Progenitor cell of endocrine pancreas (in vitro differentiated cells): ENCODE measurements around the gene TSHZ3. TPM values are rescaled to one million over a fixed set of nuclear protein-coding genes. Genes with fewer than 3 reads are reported as not detected.
A peak's percentile ranks its signal among the peaks of the same experiment; 100 is the strongest.

Experiments used
- DNase-seq: peaks from one replicate; pipeline ENCODE4 v3.0.0; 2021; ENCODE audit warnings: low spot score; ENCODE audit not compliant: unreplicated experiment
- H3K27ac Mint-ChIP-seq: 2 replicates; pipeline ENCODE4 v1.8.0; 2021; ENCODE audit warnings: mild to moderate bottlenecking, moderate library complexity, mixed read lengths
- H3K27me3 Mint-ChIP-seq: 2 replicates; pipeline ENCODE4 v1.8.0; 2021; ENCODE audit warnings: mixed read lengths
- H3K36me3 Mint-ChIP-seq: 2 replicates; pipeline ENCODE4 v1.8.0; 2022; ENCODE audit warnings: mixed read lengths; ENCODE audit not compliant: insufficient read depth
- H3K4me1 Mint-ChIP-seq: 2 replicates; pipeline ENCODE4 v1.8.0; 2021; ENCODE audit warnings: low read depth, mixed read lengths
- H3K4me3 Mint-ChIP-seq: 2 replicates; pipeline ENCODE4 v1.8.0; 2021; ENCODE audit warnings: low read depth, mild to moderate bottlenecking, moderate library complexity, mixed read lengths
- H3K9me3 Mint-ChIP-seq: 2 replicates; pipeline ENCODE4 v1.8.0; 2021; ENCODE audit warnings: low read depth, mixed read lengths
- CTCF ChIP-seq: fragments of 200-600 bp; sonication (generic); IDR thresholded peaks from one replicate; pipeline ENCODE4 v1.5.0; 2021; ENCODE audit warnings: antibody characterized with exemption, mild to moderate bottlenecking; ENCODE audit not compliant: unreplicated experiment
- total RNA-seq: library from RNA; stranded (reverse); gene quantifications from 2 replicates; pipeline ENCODE4 v1.2.1, GENCODE V29; 2021

The TSHZ3 gene
- total RNA-seq, 1 donor from 2014 or later = 15.5 TPM

GRCh38 chr19:31330237-31330636, 19.0 kb downstream of the TSHZ3 start:
- Mint-ChIP-seq H3K36me3 (peaks cover under 1% of the 10 kb centered on the region), H3K27me3 (no peaks in the 10 kb centered on the region), H3K4me1 (peaks cover 31% of the 10 kb centered on the region), H3K27ac (peak overlapping the region; percentile 24), H3K4me3 (no peak overlapping the region), H3K9me3 (no peaks in the 10 kb centered on the region)
- TF ChIP-seq CTCF = no peak
- no peak for DNase-seq

- Mint-ChIP-seq H3K4me1 (peaks cover 27% of the 10 kb centered on the region), H3K36me3 (peaks cover 3% of the 10 kb centered on the region), H3K9me3 (no peaks in the 10 kb centered on the region), H3K4me3 (no peak overlapping the region), H3K27me3 (no peaks in the 10 kb centered on the region), H3K27ac (no peak overlapping the region)
- TF ChIP-seq CTCF = no peak
- no peak for DNase-seq
Measured at GRCh38 chr19:31329819-31330218, 19.4 kb downstream of the TSHZ3 start.

GRCh38 chr19:31328238-31328637, 21.0 kb downstream of the TSHZ3 start:
- H3K4me3 Mint-ChIP-seq = no peak overlapping the region
- peaks cover 11% of the 10 kb centered on the region for H3K4me1 Mint-ChIP-seq
- H3K36me3 Mint-ChIP-seq = peaks cover 3% of the 10 kb centered on the region
- no peaks in the 10 kb centered on the region for H3K9me3 Mint-ChIP-seq
- H3K27ac Mint-ChIP-seq = no peak overlapping the region
- DNase-seq = no peak
- no peak for TF ChIP-seq CTCF
- no peaks in the 10 kb centered on the region for H3K27me3 Mint-ChIP-seq

GRCh38 chr19:31326329-31327028, 22.8 kb downstream of the TSHZ3 start:
- Mint-ChIP-seq H3K27ac (peak overlapping the region; percentile 41), H3K27me3 (no peaks in the 10 kb centered on the region), H3K36me3 (peaks cover 3% of the 10 kb centered on the region), H3K4me3 (no peak overlapping the region), H3K9me3 (no peaks in the 10 kb centered on the region), H3K4me1 (peaks cover 7% of the 10 kb centered on the region)
- no peak for TF ChIP-seq CTCF
- DNase-seq = no peak

GRCh38 chr19:31325342-31325741, 23.9 kb downstream of the TSHZ3 start:
- no peak for DNase-seq

More at GRCh38 chr19:31325342-31325741, 23.9 kb downstream of the TSHZ3 start:
- Mint-ChIP-seq H3K9me3 (no peaks in the 10 kb centered on the region), H3K27me3 (no peaks in the 10 kb centered on the region), H3K4me1 (peaks cover 5% of the 10 kb centered on the region), H3K27ac (no peak overlapping the region), H3K4me3 (no peak overlapping the region), H3K36me3 (peaks cover 3% of the 10 kb centered on the region)
- TF ChIP-seq CTCF = no peak
